ENCODE data around the gene ZNF200. TPM values are rescaled to one million over a fixed set of nuclear protein-coding genes. Genes with fewer than 3 reads are reported as not detected.

Gene ZNF200
- total RNA-seq, 4 donors from 2014 or later, result 4.9 to 13.0 (median 7.4) TPM

DNA sequence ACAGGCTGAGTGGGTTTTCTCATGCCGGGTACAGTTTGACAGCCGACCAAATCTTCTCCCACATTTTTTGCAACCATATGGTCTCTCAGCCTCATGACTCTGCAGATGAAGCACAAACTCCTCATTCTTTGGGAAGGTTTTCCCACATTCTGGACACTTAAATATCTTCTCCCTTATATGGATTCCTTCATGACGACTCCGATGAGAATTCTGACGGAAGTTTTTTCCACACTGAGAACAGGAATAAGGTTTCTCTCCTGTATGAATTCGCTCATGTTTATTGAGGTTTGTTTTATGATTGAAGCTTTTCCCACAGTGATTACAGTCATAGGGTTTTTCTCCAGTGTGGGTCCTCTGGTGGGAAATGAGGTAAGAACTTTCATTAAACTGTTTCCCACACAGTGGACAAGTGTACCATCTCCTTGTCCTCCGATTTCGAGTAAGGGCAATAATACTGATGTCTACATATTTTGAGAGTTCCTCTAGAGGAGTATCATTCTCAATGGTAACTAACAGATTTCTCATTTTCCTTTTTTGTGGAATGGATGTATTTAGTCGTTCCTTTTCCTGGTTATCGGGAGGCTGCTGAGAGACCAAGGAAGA is 10.9 kb downstream of the ZNF200 start:
- intact Hi-C loops (cut with DNase I; ENCODE audit: low total_unique reads), result no loop called here

DNA sequence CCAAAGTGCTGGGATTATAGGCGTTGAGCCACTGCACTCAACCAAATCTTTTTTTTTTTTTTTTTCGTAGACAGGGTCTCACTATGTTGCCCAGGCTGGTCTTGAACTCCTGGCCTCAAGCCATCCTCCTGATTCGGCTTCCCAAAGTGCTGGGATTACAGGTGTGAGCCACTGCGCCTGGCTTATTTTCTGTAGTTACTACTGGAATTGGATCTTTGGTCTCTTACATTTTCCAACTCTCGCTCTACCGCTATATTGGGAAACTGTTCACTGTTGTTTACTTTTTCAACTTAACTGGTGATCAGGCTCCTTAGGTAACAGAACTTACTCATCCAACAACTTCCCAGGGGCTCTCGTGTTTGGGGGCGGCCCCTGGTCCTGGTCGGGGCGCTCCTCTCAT is 14.1 kb downstream of the ZNF200 start:
- Histone ChIP-seq H3K4me3 (no peak overlapping the region), H3K4me1 (no peaks in the 10 kb centered on the region), H3K27ac (no peak overlapping the region), H3K9me3 (peaks cover 41 to 54% of the 10 kb centered on the region in 2 donors), H3K36me3 (peaks cover 0 to 40% (median 14%) of the 10 kb centered on the region in 4 donors), H3K27me3 (no peaks in the 10 kb centered on the region)
- TF ChIP-seq EP300 (IDR thresholded peaks at IDR 0.05; ENCODE audit: low read depth) (no peak), POLR2AphosphoS5 (IDR thresholded peaks at IDR 0.05) (no peak), POLR2A (IDR thresholded peaks at IDR 0.05) (no peak)
- TF ChIP-seq, protein P1, sequence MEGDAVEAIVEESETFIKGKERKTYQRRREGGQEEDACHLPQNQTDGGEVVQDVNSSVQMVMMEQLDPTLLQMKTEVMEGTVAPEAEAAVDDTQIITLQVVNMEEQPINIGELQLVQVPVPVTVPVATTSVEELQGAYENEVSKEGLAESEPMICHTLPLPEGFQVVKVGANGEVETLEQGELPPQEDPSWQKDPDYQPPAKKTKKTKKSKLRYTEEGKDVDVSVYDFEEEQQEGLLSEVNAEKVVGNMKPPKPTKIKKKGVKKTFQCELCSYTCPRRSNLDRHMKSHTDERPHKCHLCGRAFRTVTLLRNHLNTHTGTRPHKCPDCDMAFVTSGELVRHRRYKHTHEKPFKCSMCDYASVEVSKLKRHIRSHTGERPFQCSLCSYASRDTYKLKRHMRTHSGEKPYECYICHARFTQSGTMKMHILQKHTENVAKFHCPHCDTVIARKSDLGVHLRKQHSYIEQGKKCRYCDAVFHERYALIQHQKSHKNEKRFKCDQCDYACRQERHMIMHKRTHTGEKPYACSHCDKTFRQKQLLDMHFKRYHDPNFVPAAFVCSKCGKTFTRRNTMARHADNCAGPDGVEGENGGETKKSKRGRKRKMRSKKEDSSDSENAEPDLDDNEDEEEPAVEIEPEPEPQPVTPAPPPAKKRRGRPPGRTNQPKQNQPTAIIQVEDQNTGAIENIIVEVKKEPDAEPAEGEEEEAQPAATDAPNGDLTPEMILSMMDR (IDR thresholded peaks at IDR 0.05), result no peak
- WGBS, 2 donors (ENCODE audit: low coverage in 1 of 2), result 80 to 95% methylated on average over 4 to 10 of the region's 10 CpGs
- intact Hi-C loops (cut with DNase I; ENCODE audit: low total_unique reads) (no loop called here), in situ Hi-C loops (cut with MboI; ENCODE audit: low pct_ligation_motif_present in 1 of 4, low pct_unique_long_range_greater_than_20kb in 1 of 4, low sequenced_read_pairs in 3 of 4) (no loop called here)
- no peak for DNase-seq

More for the DNA sequence above, 10.9 kb downstream of the ZNF200 start:
- Histone ChIP-seq H3K27ac (no peak overlapping the region), H3K4me3 (no peak overlapping the region), H3K36me3 (peaks cover 0 to 72% (median 30%) of the 10 kb centered on the region in 4 donors), H3K27me3 (no peaks in the 10 kb centered on the region), H3K4me1 (no peaks in the 10 kb centered on the region), H3K9me3 (peaks cover 63 to 84% of the 10 kb centered on the region in 2 donors)
- no peak for TF ChIP-seq POLR2AphosphoS5 (IDR thresholded peaks at IDR 0.05)
- TF ChIP-seq EP300 (IDR thresholded peaks at IDR 0.05; ENCODE audit: low read depth), result no peak
- TF ChIP-seq, protein P1 (IDR thresholded peaks at IDR 0.05), result no peak
- no peak for TF ChIP-seq POLR2A (IDR thresholded peaks at IDR 0.05)
- no peak for DNase-seq
- 96 to 98% methylated on average over 8 to 10 of the region's 10 CpGs for WGBS, 2 donors (ENCODE audit: low coverage in 1 of 2)
- in situ Hi-C loops (cut with MboI; ENCODE audit: low pct_ligation_motif_present in 1 of 4, low pct_unique_long_range_greater_than_20kb in 1 of 4, low sequenced_read_pairs in 3 of 4), result no loop called here

DNA sequence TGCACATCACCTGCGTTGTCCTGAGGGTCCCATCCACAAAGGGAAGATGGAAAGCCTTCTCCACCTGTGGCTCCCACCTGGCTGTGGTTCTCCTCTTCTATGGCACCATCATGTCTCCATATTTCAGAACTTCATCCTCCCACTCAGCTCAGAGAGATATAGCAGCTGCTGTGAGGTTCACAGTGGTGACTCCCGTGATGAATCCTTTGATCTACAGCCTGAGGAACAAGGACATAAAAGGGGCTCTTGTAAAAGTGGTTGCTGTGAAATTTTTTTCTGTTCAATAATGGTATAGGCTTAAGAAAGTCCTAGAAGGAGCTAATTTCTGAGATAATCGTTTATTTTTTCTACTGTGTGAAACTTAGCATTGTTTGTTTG is 18.7 kb downstream of the ZNF200 start:
- TF ChIP-seq EP300 (IDR thresholded peaks at IDR 0.05; ENCODE audit: low read depth) (no peak), POLR2A (IDR thresholded peaks at IDR 0.05) (no peak), POLR2AphosphoS5 (IDR thresholded peaks at IDR 0.05) (no peak)
- TF ChIP-seq, protein P1 (IDR thresholded peaks at IDR 0.05), result no peak
- WGBS, 2 donors (ENCODE audit: low coverage in 1 of 2), result 61 to 78% methylated on average over 2 to 3 of the region's 3 CpGs
- H3K4me3 ChIP-seq, result no peak overlapping the region
- no peaks in the 10 kb centered on the region for H3K4me1 ChIP-seq
- peaks cover 0 to 9% of the 10 kb centered on the region in 2 donors for H3K9me3 ChIP-seq
- no peaks in the 10 kb centered on the region for H3K36me3 ChIP-seq
- in situ Hi-C loops (cut with MboI; ENCODE audit: low pct_ligation_motif_present in 1 of 4, low pct_unique_long_range_greater_than_20kb in 1 of 4, low sequenced_read_pairs in 3 of 4), result no loop called here
- intact Hi-C loops (cut with DNase I; ENCODE audit: low total_unique reads), result no loop called here
- no peak for DNase-seq
- H3K27me3 ChIP-seq, result peaks cover 5% of the 10 kb centered on the region
- no peak overlapping the region for H3K27ac ChIP-seq

DNA sequence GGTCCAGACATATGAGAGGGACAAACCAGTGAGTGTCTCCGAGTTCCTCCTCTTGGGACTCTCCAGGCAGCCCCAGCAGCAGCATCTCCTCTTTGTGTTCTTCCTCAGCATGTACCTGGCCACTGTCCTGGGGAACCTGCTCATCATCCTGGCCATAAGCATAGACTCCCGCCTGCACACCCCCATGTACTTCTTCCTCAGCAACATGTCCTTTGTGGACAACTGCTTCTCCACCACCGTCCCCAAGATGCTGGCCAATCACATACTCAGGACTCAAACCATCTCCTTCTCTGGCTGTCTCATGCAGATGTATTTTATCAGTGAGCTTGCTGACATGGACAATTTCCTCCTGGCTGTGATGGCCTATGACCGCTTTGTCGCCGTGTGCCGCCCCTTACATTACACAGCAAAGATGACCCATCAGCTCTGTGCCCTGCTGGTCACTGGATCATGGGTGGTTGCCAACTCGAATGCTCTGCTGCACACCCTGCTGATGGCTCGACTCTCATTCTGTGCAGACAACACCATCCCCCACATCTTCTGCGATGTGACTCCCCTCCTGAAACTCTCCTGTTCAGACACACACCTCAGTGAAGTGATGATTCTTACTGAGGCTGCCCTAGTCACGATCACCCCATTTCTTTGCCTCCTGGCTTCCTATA is 19.2 kb downstream of the ZNF200 start:
- Histone ChIP-seq H3K36me3 (no peaks in the 10 kb centered on the region), H3K27ac (no peak overlapping the region), H3K4me1 (no peaks in the 10 kb centered on the region), H3K9me3 (peaks cover 0 to 4% of the 10 kb centered on the region in 2 donors), H3K4me3 (no peak overlapping the region), H3K27me3 (peaks cover 5% of the 10 kb centered on the region)
- no peak for DNase-seq
- 64 to 79% methylated on average over 3 to 11 of the region's 11 CpGs for WGBS, 2 donors (ENCODE audit: low coverage in 1 of 2)
- TF ChIP-seq POLR2AphosphoS5 (IDR thresholded peaks at IDR 0.05) (no peak), EP300 (IDR thresholded peaks at IDR 0.05; ENCODE audit: low read depth) (no peak), POLR2A (IDR thresholded peaks at IDR 0.05) (no peak)
- TF ChIP-seq, protein P1 (IDR thresholded peaks at IDR 0.05), result no peak
- intact Hi-C loops (cut with DNase I; ENCODE audit: low total_unique reads) (no loop called here), in situ Hi-C loops (cut with MboI; ENCODE audit: low pct_ligation_motif_present in 1 of 4, low pct_unique_long_range_greater_than_20kb in 1 of 4, low sequenced_read_pairs in 3 of 4) (no loop called here)
